SK-N-SH (cell line): ENCODE results near the gene TANGO6. TPM values are rescaled to one million over a fixed set of nuclear protein-coding genes. Genes with fewer than 3 reads are reported as not detected.

Experiments
- CTCF ChIA-PET: fragments of 300-600, 350-600 bp; formaldehyde crosslinking; extraction: SDS; loops from one replicate; lab custom pipeline; 2021; lab: Yijun Ruan, JAX
- POLR2A ChIA-PET: fragments of 350-600 bp; sonication (Branson Sonifier 250); formaldehyde crosslinking; extraction: SDS; loops from one replicate; lab custom pipeline; 2020; ENCODE audit warnings: antibody characterized with exemption, inconsistent platforms; lab: Yijun Ruan, JAX
- DNase-seq: peaks from one replicate; pipeline ENCODE4 v3.0.0; 2012
- H2AFZ ChIP-seq: fragments of 200-600 bp; sonication (generic); 2 replicates; pipeline ENCODE4 v1.8.1; 2016; ENCODE audit warnings: antibody characterized with exemption, mild to moderate bottlenecking, low read depth
- H3F3A ChIP-seq: fragments of 200-600 bp; sonication (generic); replicated peaks from 2 replicates; pipeline ENCODE3; 2016; ENCODE audit warnings: antibody characterized with exemption, mild to moderate bottlenecking; ENCODE audit not compliant: insufficient read depth
- H3K27ac ChIP-seq, 2 experiments: fragments of 200-500 bp in 1 of 2; fragments of 200-600 bp in 1 of 2; sonication (Bioruptor generic) in 1 of 2; sonication (generic), shearing (Covaris generic) in 1 of 2; 2 replicates each; pipeline versions ENCODE4 v1.5.1 to v1.6.1; 2014 to 2016; ENCODE audit warnings: low read depth in 2 of 2, inconsistent platforms in 1 of 2, low read length in 1 of 2, mild to moderate bottlenecking in 1 of 2, mixed read lengths in 1 of 2
- H3K27me3 ChIP-seq: fragments of 200-600 bp; sonication (generic), shearing (Covaris generic); 2 replicates; pipeline ENCODE4 v1.6.1; 2016; ENCODE audit warnings: mixed run types; ENCODE audit not compliant: insufficient read depth
- H3K36me3 ChIP-seq, 2 experiments: fragments of 200-500 bp in 1 of 2; fragments of 200-600 bp in 1 of 2; sonication (Bioruptor generic) in 1 of 2; sonication (generic) in 1 of 2; replicated peaks in 1 of 2; 2 replicates each; pipeline versions ENCODE3 to v1.5.1; 2014 to 2016; ENCODE audit warnings: low read length in 1 of 2, mild to moderate bottlenecking in 1 of 2; ENCODE audit not compliant: insufficient read depth in 2 of 2, control insufficient read depth in 1 of 2
- H3K4me1 ChIP-seq, 2 experiments: fragments of 200-500 bp in 1 of 2; fragments of 200-600 bp in 1 of 2; sonication (Bioruptor generic) in 1 of 2; sonication (generic), shearing (Covaris generic) in 1 of 2; 2 replicates each; pipeline versions ENCODE4 v1.5.1 to v1.6.1; 2014 to 2016; ENCODE audit warnings: low read depth in 1 of 2, low read length in 1 of 2, mixed run types in 1 of 2; ENCODE audit not compliant: insufficient read depth in 2 of 2, control insufficient read depth in 1 of 2
- H3K4me2 ChIP-seq: fragments of 200-600 bp; sonication (generic), shearing (Covaris generic); 2 replicates; pipeline ENCODE4 v1.6.1; 2017; ENCODE audit warnings: mixed run types
- H3K4me3 ChIP-seq, 2 experiments: fragments of 200-500 bp in 1 of 2; fragments of 200-600 bp in 1 of 2; sonication (Bioruptor generic) in 1 of 2; sonication (generic), shearing (Covaris generic) in 1 of 2; 2 replicates each; pipeline versions ENCODE4 v1.5.1 to v1.8.1; 2014 to 2016; ENCODE audit warnings: low read depth in 2 of 2, inconsistent platforms in 1 of 2, low read length in 1 of 2, mild to moderate bottlenecking in 1 of 2, mixed read lengths in 1 of 2, moderate library complexity in 1 of 2
- H3K79me2 ChIP-seq: fragments of 200-600 bp; sonication (generic); 2 replicates; pipeline ENCODE4 v1.8.1; 2017; ENCODE audit warnings: mild to moderate bottlenecking; ENCODE audit not compliant: insufficient read depth
- H3K9ac ChIP-seq: fragments of 200-600 bp; sonication (generic); 2 replicates; pipeline ENCODE4 v1.6.1; 2017; ENCODE audit warnings: mixed run types
- H3K9me2 ChIP-seq: fragments of 200-600 bp; sonication (generic); 2 replicates; pipeline ENCODE4 v1.6.1; 2017; ENCODE audit warnings: mixed run types
- H3K9me3 ChIP-seq: fragments of 200-600 bp; sonication (generic); 2 replicates; pipeline ENCODE4 v1.6.1; 2017; ENCODE audit warnings: mixed run types, mild to moderate bottlenecking, moderate library complexity
- H4K20me1 ChIP-seq: fragments of 200-600 bp; sonication (generic); 2 replicates; pipeline ENCODE4 v1.6.1; 2017; ENCODE audit warnings: mild to moderate bottlenecking, mixed run types; ENCODE audit not compliant: insufficient read depth
- ELF1 ChIP-seq: IDR thresholded peaks from 2 replicates; pipeline ENCODE4 v1.4.0; 2012
- FOSL2 ChIP-seq: IDR thresholded peaks from 2 replicates; pipeline ENCODE4 v1.4.0; 2012; ENCODE audit warnings: low read depth, mild to moderate bottlenecking, moderate library complexity, borderline replicate concordance
- MEF2A ChIP-seq: IDR thresholded peaks from 2 replicates; pipeline ENCODE4 v1.4.0; 2012; ENCODE audit warnings: low read depth, borderline replicate concordance
- NRF1 ChIP-seq: IDR thresholded peaks from 2 replicates; pipeline ENCODE4 v1.6.1; 2012; ENCODE audit warnings: low read depth, mild to moderate bottlenecking, low read length
- PBX3 ChIP-seq: IDR thresholded peaks from 2 replicates; pipeline ENCODE4; 2012
- RAD21 ChIP-seq: IDR thresholded peaks from 2 replicates; pipeline ENCODE4 v1.6.1; 2012; ENCODE audit warnings: mild to moderate bottlenecking, low read length
- RFX5 ChIP-seq: IDR thresholded peaks from 2 replicates; pipeline ENCODE4 v1.6.1; 2012; ENCODE audit warnings: mild to moderate bottlenecking, improper control_type of control experiment, low read length
- RXRA ChIP-seq: IDR thresholded peaks from 2 replicates; pipeline ENCODE4 v1.4.0; 2012; ENCODE audit warnings: low read depth, mild to moderate bottlenecking, borderline replicate concordance
- SMC3 ChIP-seq: IDR thresholded peaks from 2 replicates; pipeline ENCODE4 v1.6.1; 2012; ENCODE audit warnings: low read depth, low read length, improper control_type of control experiment
- USF2 ChIP-seq: fragments of 150-350 bp; IDR thresholded peaks from 2 replicates; pipeline ENCODE4 v1.6.1; 2017; ENCODE audit warnings: antibody characterized with exemption, low read length, low read depth, borderline replicate concordance
- YY1 ChIP-seq: IDR thresholded peaks from 2 replicates; pipeline ENCODE4 v1.4.0; 2012; ENCODE audit warnings: low read depth, mild to moderate bottlenecking
- WGBS: methylation state at CpG from one replicate; pipeline ENCODE4 v1.1.6; 2017; ENCODE audit warnings: low lambda C conversion rate; 5-methylcytosine and 5-hydroxymethylcytosine counted together
- polyA plus RNA-seq, 3 experiments: library from polyadenylated mRNA; depleted of rRNA; stranded (reverse); fragments of >200 nt; gene quantifications; 2 replicates each; pipeline ENCODE4 v1.2.3, GENCODE V29; 2012

TANGO6 gene
- polyA plus RNA-seq, 1 of the 3 experiments (the other 2 are of a cell fraction) = 5.5 TPM

GRCh38 chr16:68834550-68834949 is 8.8 kb upstream of the TANGO6 start:
- no peak for DNase-seq
- H2AFZ ChIP-seq = no peak overlapping the region
- WGBS = 100% methylated on average over 1 of the region's 1 CpG
- H3K36me3 ChIP-seq = no peaks in the 10 kb centered on the region
- ChIA-PET CTCF (interaction anchor here (1.5 to 3.0 kb wide), 2 partner anchors 9 to 306 kb away, joined by 5 to 14 read pairs; partner anchors contain the start of gene TANGO6), POLR2A (no interaction called here)
- H3F3A ChIP-seq = no peaks in the 10 kb centered on the region
- no peaks in the 10 kb centered on the region for H3K9me2 ChIP-seq
- H3K27me3 ChIP-seq = no peaks in the 10 kb centered on the region; the same call in 1 of the 2 replicates
- no peaks in the 10 kb centered on the region for H4K20me1 ChIP-seq
- no peak overlapping the region for H3K4me2 ChIP-seq
- no peaks in the 10 kb centered on the region for H3K79me2 ChIP-seq
- no peak overlapping the region for H3K4me3 ChIP-seq
- no peak overlapping the region for H3K9ac ChIP-seq
- TF ChIP-seq MEF2A (no peak), SMC3 (no peak), RFX5 (no peak), RAD21 (no peak), PBX3 (no peak), NRF1 (no peak), USF2 (no peak), FOSL2 (no peak), ELF1 (no peak), RXRA (no peak), YY1 (no peak)
- no peaks in the 10 kb centered on the region for H3K4me1 ChIP-seq
- H3K27ac ChIP-seq = no peak overlapping the region
- no peaks in the 10 kb centered on the region for H3K9me3 ChIP-seq

- DNase-seq = no peak
- H2AFZ ChIP-seq = no peak overlapping the region
These were observed 7.4 kb upstream of the TANGO6 start for GRCh38 chr16:68835970-68836369.

More at GRCh38 chr16:68835970-68836369, 7.4 kb upstream of the TANGO6 start:
- no peaks in the 10 kb centered on the region for H3K9me3 ChIP-seq
- TF ChIP-seq MEF2A = no peak
- H3K4me2 ChIP-seq = no peak overlapping the region
- H3K4me1 ChIP-seq = no peaks in the 10 kb centered on the region
- no peaks in the 10 kb centered on the region for H3K36me3 ChIP-seq
- POLR2A ChIA-PET = no interaction called here
- no peak overlapping the region for H3K4me3 ChIP-seq
- no peaks in the 10 kb centered on the region for H4K20me1 ChIP-seq
- no peaks in the 10 kb centered on the region for H3K27me3 ChIP-seq
- no peaks in the 10 kb centered on the region for H3K9me2 ChIP-seq
- CTCF ChIA-PET = interaction anchor here (1.5 kb wide), 1 partner anchor 307 kb away, joined by 5 read pairs; no protein-coding TSS in a partner anchor
- no peak overlapping the region for H3K27ac ChIP-seq
- H3K9ac ChIP-seq = no peak overlapping the region
- no peaks in the 10 kb centered on the region for H3F3A ChIP-seq
- WGBS = 68% methylated on average over 5 of the region's 5 CpGs
- H3K79me2 ChIP-seq = no peaks in the 10 kb centered on the region
